ENCODE measurements around the gene CFAP54.
"Not testable (repeated sequence)": the region's sequence is repeated elsewhere in the genome, so short reads cannot be mapped to it uniquely, and the experiment has no call there.

Gene CFAP54, protein sequence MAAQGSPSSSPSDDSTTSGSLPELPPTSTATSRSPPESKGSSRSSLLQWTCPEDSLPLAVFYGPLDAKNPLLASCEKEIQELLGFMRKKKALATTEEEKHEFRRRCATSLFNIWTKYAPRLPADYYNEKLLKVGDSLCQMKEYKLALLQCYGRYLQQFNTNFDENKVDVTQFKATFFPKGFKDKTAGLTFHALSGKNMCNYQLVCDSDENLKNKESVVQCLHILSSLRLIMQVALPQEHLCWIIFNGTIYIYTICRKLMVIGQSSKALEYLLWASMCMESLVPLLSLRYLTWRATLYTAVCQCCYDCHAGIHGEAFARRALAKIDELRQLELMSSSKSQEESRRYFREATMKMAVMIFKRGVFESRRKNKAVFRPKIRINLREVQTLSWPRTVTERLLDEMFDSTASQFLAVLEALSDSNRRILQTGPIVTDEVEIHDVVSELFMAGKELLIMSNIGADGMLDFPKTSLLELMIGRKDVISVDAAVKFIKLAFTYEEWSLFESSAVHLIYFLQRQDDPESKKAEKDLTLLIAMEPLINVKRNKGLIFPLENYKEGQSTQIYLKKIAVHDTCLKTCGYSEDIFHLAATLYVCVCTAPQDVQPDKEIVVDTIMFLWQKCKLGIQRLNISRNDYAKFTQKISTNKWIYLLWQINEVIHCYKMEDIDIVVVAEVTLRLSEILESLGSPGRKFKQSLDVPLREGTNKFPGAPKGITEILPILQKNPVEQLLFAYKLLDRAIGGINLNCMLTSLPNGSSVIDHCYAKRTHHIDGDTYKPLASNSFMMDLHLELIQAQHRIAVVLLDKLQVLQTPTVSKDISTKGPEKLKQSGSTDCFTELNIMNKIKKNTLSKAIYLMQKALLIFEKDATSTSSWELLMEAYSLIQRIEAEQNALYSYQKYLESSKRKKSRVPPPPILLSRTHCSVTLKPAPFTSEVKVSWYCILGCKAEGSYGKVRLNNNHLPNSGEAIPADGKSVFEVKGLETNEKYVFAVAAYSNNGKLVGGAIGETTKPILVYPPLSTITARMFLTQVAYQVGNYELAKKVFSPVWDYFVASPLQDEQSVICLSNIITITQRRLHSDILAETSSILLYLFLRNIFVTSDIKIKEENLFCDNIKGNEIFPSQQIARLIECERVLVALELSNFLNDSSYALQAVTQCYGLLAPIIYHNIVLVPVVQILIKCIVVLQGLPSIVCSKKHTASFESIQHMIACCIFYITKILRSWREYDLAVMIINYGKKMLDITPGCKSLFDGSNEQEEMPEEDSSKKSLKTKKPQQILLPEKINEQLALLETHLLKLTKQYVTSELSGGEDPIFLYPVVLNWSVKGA (N-terminal part only)

DNA sequence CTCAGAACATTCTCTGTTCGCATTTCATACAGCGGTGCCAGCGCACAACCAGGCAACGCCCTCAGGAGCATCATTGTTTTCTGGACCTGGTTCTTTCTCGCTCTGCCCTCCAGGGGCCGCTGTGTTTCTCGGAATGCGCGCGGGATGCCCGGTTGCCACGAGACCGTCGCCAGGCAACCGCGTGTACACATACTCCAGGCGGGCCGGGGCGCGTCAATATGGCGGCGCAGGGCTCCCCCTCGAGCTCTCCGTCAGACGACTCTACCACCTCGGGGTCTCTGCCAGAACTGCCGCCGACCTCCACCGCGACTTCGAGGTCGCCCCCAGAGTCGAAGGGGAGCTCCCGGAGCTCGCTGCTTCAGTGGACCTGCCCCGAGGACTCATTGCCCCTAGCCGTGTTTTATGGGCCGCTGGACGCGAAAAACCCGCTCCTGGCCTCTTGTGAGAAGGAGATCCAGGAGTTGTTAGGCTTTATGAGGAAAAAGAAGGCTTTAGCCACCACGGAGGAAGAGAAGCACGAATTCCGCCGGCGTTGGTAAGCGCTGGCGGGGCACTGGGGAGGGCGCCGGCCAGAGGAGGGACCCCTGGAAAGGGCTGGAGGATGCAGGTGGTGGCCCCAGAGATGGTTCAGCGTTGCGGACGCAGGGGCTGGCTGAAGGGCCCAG lies at the start of gene CFAP54:
Gene CFAP54 (plus strand): TSS at position 186 of the 665 bp plus-strand sequence. CDS start 33 bp downstream, at position 219.
- peak; percentile 10 to 95 (median 81) for DNase-seq

DNA sequence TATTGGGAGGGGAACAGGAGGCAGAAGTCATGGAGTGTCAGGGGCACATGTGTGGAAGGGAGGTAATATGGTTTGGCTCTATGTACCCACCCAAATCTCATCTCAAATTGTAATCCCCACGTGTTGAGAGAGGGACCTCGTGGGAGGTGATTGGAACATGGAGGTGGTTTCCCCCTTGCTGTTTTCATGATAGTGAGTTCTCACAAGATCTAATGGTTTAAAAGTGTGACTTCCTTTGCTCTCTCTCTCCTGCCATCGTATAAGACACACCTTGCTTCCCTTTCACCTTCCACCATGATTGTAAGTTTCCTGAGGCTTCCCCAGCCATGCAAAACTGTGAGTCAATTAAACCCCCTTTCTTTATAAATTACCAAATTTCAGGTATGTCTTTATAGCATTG lies 47.6 kb upstream of the CFAP54 start:
- DNase-seq = no peak

- no peak for DNase-seq
Observed at GRCh38 chr12:96442906-96443305, 46.5 kb upstream of the CFAP54 start.

- no peak for DNase-seq
Observed at GRCh38 chr12:96444399-96444798, 45.0 kb upstream of the CFAP54 start.

DNA sequence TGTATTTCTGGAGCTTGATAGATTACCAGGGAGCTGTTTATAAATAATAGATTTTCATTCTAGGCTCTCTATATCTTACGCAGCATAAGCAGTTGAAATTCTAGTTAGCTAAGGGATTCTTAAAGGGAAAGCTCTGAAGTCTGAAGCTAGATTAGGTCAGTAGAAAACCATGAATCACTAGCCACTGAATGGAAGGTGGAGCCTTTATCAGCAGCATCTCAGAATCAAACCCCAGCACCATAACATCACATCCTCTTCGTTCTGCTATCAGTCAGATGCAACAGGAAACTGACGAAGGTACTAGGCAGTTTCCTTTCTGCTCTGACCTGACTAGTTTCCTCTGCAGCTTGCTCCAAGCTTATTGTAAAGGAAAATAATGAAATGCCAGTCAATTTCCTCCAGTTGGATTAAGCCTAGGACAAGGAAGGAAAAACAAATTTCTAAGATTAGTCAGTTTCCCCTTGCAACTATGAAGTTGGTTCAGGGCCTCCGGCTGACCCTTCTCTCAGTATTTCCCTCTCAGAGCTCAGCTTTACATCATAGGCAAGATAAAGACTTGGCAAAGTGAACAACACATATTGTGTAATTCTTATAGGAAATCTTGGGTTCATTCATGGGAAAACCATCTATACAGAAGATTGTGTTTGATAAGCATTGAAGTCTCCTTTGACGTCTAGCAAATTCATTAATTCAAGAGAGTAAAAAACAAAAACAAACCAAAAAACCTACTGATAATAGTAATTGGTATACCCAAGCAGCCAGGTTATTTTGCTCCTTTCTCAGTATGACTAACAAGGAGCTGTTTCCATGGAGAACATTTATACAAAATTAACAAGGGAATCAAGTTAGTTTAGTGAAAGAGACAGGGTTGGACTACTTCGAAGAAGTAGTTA lies 43.4 kb upstream of the CFAP54 start:
- no peak for DNase-seq

DNA sequence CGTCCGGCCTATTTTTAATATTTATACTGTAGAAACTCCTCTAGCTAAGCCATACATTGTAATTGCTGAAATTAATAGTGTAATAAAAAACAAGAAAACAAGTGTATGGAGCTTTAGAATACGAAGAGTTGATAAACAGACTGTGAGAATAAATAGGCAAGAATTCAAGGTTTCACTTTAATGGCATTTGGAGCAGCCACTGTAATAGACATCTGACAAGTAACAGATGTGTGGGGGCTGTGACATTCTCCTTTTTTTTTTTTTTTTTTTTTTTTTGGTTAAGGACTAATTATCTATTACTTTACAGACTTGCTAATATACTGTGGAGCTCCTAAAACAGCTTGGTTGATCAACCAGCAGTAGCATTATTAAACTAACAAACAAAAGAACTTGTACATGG lies 42.1 kb upstream of the CFAP54 start:
- DNase-seq = no peak

DNA sequence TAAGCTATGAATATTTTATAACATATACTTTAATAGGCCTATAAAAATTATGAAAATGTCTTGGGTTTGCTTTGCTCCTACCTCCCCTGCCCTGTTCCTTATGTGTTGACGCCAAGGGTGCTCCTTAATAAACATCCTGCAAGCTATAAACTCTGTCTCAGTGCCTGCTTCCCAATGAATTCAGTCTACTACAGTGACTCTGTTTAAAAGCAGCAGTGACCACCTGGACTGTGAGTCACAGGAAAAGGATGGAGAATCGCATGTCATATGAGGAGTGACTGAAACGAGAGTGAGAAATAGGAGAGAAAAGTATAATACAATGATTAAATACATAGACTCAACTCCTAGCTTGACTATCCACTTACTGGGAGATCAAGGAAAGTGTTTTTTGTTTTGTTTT lies 41.1 kb upstream of the CFAP54 start:
- no peak for DNase-seq

GRCh38 chr12:96452261-96452922 lies 37.0 kb upstream of the CFAP54 start:
- DNase-seq = no peak

DNA sequence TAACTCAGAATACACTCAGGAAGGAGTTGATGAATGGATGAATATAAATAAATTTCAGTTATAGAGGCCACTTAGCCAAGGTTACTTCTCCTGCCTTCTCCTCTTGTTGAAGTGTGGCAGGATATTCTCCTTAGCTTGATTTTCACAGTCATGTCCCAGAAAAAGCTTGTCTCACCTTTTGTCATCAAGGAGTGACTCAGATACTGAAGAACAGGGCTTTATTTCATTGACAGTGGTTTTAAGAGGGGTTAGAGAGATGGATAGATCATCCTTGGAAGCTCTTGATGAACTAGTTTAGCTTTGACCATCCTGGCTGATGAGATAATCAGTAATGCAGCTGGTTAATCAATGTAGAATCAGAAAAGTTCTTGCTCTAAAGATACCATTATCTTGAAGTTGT lies 35.0 kb upstream of the CFAP54 start:
- DNase-seq = no peak

DNA sequence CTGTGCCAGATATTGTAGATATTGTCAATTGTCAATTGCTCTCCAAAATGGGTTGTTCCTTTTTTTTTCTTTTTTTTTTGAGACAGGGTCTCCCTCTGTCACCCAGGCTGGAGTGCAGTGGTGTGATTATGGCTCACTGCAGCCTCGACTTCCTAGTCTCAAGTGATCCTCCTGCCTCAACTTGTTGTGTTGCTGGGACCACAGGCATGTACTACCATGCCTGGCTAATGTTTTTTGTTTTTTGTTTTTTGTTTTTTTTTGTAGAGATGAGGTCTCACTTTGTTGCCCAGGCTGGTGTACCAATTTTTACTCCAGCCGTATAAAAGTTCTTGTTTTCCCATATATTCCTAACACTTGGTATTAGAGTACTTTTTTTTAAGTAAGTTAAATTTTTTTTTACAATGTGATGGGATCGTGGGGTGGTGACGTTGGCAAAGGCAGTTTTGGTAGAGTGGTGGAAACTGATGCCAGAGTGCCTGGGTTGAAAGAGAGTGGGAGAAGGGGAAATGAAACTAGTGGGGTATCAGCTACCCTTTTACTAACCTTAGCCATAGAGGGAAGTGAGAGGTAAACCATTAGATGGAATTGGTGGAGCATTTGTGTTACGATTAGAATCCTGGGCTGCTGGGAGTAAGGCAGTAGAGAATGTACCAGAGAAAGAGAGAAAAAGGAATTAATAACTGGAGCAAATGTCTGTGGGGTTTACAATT lies 33.0 kb upstream of the CFAP54 start:
- DNase-seq = no peak

DNA sequence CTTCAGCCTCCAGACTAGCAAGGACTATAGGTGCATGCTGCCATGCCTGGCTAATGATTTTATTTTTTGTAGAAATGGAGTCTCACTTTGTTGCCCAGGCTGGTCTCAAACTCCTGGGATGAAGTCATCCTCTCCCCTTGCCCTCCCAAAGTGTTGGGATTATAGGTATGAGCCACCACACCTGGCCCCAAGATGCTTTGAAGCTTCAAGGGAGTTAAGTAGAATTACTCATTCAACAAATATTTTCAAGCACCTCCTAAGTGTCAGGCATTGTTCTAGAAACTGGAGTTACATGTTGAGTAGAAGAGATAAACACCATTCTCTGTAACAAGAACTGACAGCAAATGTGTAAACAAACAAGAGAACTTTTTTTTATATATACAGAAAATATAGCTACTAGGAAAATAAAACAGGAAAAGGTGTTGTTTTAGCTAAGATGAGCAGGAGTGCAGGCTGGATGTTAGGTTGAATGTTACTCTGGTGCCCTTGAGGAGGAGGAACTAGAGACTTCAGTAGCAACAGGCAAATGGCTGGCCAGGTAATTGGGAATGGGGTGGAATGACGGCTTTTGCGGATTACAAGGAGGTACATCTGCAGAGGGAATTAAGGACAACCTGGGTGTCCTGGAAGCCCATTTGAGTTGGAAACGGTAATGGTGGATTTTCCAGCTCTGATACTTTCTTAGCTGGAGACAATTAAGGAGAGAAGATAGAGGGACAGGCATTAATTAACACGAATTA lies 32.0 kb upstream of the CFAP54 start:
- DNase-seq = no peak

DNA sequence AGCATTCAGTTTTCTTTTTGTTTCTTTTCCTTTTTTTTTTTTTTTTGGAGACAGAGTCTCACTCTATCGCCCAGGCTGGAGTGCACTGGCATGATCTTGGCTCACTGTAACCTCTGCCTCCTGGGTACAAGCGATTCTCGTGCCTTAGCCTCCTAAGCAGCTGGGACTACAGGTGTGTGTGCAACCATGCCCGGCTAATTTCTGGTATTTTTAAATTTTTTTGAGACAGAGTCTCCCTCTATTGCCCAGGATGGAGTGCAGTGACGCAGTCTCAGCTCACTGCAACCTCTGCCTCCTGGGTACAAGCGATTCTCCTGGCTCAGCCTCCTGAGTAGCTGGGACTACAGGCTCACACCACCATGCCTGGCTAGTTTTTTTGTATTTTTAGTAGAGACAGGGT lies 30.1 kb upstream of the CFAP54 start:
- DNase-seq = not testable (repeated sequence)

DNA sequence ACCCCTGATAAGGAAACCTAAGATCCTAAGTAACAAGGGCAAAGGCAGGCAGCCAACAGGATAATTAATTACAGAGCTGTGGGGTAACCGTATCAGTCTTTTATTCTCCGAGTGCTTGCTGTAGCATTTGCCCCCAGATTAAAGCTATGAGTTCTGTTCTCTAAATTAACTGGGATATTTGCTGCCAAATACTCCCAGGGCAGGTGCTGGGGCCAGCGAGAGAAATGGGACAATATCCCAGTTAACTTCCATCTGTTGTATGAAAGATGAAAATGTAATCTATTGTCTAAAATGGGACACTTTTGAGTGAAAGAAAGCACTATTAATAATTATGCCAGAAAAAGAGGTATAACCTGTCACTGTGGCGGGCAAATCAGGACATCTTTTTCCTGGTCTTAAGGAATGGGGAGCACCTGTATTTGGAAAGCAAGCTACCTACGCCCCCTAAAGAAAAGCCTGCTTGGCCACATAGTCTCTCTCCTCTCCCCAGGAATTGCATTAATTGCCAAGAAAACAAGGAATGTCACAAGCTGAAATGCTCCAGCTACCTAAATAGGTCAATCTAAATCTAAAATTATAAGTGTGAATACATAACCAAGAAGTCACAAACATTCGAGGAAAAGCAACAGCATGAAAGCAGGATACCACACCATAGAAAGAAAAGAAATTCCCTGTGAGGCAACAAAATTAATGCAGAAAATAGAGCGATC lies 26.7 kb upstream of the CFAP54 start:
- DNase-seq = no peak

GRCh38 chr12:96465896-96466295 lies 23.5 kb upstream of the CFAP54 start:
- DNase-seq = peak in 4 of 56 donors; percentile 0 to 5 (median 2)

GRCh38 chr12:96466939-96467751 lies 22.2 kb upstream of the CFAP54 start:
- DNase-seq = no peak

DNA sequence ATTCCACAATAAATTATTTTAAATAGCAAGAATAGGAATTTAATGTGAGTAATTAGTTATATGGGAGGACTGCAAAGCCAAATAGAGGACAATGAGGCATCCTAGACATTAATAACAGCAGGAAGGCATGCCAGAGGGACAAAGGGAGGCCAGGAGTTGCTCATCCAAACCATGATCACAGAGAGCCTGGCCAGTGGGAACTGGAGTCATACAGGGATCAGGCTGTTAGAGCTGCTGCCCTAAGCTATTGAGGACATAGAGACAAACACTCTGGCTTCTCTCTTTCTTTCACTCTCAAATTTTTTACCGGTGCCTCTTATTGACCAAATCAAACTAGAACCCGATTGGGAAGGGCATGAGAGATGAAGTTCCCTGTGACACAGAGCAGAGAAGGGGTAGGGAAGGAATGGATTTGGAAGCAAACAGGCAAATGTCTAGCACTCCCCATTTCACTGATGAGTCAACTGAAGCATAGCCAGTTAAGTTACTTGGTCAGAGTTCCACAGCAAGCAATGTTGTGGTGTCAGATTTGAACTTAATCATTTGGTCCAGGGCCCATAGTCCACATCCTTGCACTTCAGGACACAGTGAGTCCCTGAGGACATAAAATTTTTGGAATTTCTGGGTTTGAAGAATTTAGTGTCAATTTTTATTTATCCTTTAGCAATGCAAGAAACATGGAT lies 17.9 kb upstream of the CFAP54 start:
- no peak for DNase-seq

Measured in amygdala (tissue), 56 donors.